Thyroid gland (tissue), 4 donors: ENCODE results near the gene FNDC3B.

ENCODE experiments used
- POLR2A ChIP-seq, 2 donors: fragments of 450-650 bp; IDR thresholded peaks; one replicate each; pipeline ENCODE4 v1.6.1; 2017; ENCODE audit warnings: antibody characterized with exemption in 2 of 2, mild to moderate bottlenecking in 2 of 2, moderate library complexity in 1 of 2
- TF ChIP-seq, protein P1 (sequence below), 6 experiments: fragments of 200-600 bp in 3 of 6; fragments of 450-650 bp in 3 of 6; sonication (generic) in 3 of 6; IDR thresholded peaks; one replicate each; pipeline ENCODE4 v1.5.1; 2016 to 2019; ENCODE audit warnings: antibody characterized with exemption in 6 of 6, mild to moderate bottlenecking in 2 of 6, inconsistent platforms in 1 of 6, moderate library complexity in 1 of 6

DNA sequence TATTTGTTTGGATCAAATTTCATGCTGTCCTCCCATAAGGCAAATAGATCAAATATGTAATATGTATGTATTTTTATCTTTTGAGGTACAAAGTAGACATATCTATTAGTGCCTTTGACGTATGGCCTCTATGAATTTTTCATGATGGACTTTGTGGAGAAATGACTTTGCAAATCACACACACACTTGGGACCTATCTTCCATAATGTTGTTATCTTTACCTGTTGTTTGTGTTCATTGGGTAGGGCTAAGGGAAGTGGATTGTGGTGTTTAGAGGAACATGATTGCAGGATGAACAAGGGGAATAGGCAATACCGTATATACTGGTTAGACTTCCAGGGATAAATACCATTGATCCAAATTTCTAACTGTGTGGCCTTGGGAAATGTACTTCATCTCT lies 266.6 kb downstream of the FNDC3B start:
- TF ChIP-seq, protein P1, sequence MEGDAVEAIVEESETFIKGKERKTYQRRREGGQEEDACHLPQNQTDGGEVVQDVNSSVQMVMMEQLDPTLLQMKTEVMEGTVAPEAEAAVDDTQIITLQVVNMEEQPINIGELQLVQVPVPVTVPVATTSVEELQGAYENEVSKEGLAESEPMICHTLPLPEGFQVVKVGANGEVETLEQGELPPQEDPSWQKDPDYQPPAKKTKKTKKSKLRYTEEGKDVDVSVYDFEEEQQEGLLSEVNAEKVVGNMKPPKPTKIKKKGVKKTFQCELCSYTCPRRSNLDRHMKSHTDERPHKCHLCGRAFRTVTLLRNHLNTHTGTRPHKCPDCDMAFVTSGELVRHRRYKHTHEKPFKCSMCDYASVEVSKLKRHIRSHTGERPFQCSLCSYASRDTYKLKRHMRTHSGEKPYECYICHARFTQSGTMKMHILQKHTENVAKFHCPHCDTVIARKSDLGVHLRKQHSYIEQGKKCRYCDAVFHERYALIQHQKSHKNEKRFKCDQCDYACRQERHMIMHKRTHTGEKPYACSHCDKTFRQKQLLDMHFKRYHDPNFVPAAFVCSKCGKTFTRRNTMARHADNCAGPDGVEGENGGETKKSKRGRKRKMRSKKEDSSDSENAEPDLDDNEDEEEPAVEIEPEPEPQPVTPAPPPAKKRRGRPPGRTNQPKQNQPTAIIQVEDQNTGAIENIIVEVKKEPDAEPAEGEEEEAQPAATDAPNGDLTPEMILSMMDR (IDR thresholded peaks at IDR 0.05): no peak
- TF ChIP-seq POLR2A (IDR thresholded peaks at IDR 0.05): no peak
